GM19395 (cell line): Measurements from ENCODE around the gene ZBTB16.
"Not testable (repeated sequence)": the region's sequence is repeated elsewhere in the genome, so short reads cannot be mapped to it uniquely, and the experiment has no call there.

Source experiments
- ATAC-seq: cut with Tn5 transposase; IDR thresholded peaks from one replicate; pipeline ENCODE4 v1.9.1; 2021; ENCODE audit warnings: mild to moderate bottlenecking, moderate library complexity; ENCODE audit not compliant: unreplicated experiment

Gene ZBTB16

GRCh38 chr11:114042234-114042633 lies 17.3 kb upstream of the ZBTB16 start:
- ATAC-seq: no peak

GRCh38 chr11:114044042-114044871 lies 15.3 kb upstream of the ZBTB16 start:
- ATAC-seq: no peak

- no peak for ATAC-seq
Observed at GRCh38 chr11:114047327-114047726, 12.2 kb upstream of the ZBTB16 start.

GRCh38 chr11:114049050-114049449 lies 10.5 kb upstream of the ZBTB16 start:
- no peak for ATAC-seq

GRCh38 chr11:114049766-114050165 lies 9.7 kb upstream of the ZBTB16 start:
- not testable (repeated sequence) for ATAC-seq

- no peak for ATAC-seq
Observed at GRCh38 chr11:114050258-114050927, 9.1 kb upstream of the ZBTB16 start.

GRCh38 chr11:114051558-114051957 lies 8.0 kb upstream of the ZBTB16 start:
- ATAC-seq: no peak

- no peak for ATAC-seq
Observed at GRCh38 chr11:114052160-114052559, 7.4 kb upstream of the ZBTB16 start.

GRCh38 chr11:114053406-114053805 lies 6.1 kb upstream of the ZBTB16 start:
- no peak for ATAC-seq

GRCh38 chr11:114054806-114055205 lies 4.7 kb upstream of the ZBTB16 start:
- no peak for ATAC-seq

GRCh38 chr11:114056409-114056808 lies 3.1 kb upstream of the ZBTB16 start:
- no peak for ATAC-seq

GRCh38 chr11:114057147-114057546 lies 2.4 kb upstream of the ZBTB16 start:
- no peak for ATAC-seq

- ATAC-seq: no peak
Observed at GRCh38 chr11:114057605-114058004, 1.9 kb upstream of the ZBTB16 start.

- no peak for ATAC-seq
Observed at GRCh38 chr11:114058026-114058706, 1.3 kb upstream of the ZBTB16 start.

GRCh38 chr11:114058871-114059277 lies 637 bp upstream of the ZBTB16 start:
- ATAC-seq: no peak

GRCh38 chr11:114059984-114060391 lies 477 bp downstream of the ZBTB16 start:
- ATAC-seq: no peak

GRCh38 chr11:114060392-114061047 lies 1.0 kb downstream of the ZBTB16 start:
- ATAC-seq: no peak

- ATAC-seq: no peak
Observed at GRCh38 chr11:114061048-114061680, 1.7 kb downstream of the ZBTB16 start.

- ATAC-seq: no peak
Observed at GRCh38 chr11:114061681-114062049, 2.2 kb downstream of the ZBTB16 start.

GRCh38 chr11:114062272-114062671 lies 2.8 kb downstream of the ZBTB16 start:
- ATAC-seq: no peak
